Neuronal stem cell (in vitro differentiated cells): ENCODE results near the gene MYCL.

ENCODE experiments used
- DNase-seq: peaks from one replicate; pipeline ENCODE4 v3.0.0-alpha.2; 2013; ENCODE audit warnings: low spot score
- H2AFZ ChIP-seq: one replicate; pipeline ENCODE4 v1.6.1; 2013; ENCODE audit warnings: mild to moderate bottlenecking, low read length, inconsistent platforms
- H2AK5ac ChIP-seq: 2 replicates; pipeline ENCODE4 v1.6.1; 2013; ENCODE audit warnings: low read depth, mild to moderate bottlenecking, inconsistent platforms, low read length, moderate library complexity, mixed read lengths
- H2BK120ac ChIP-seq: 2 replicates; pipeline ENCODE4 v1.6.1; 2013; ENCODE audit warnings: low read depth, mild to moderate bottlenecking, inconsistent platforms, low read length, moderate library complexity, mixed read lengths
- H2BK12ac ChIP-seq: one replicate; pipeline ENCODE4 v1.6.1; 2013; ENCODE audit warnings: low read length, inconsistent platforms
- H2BK15ac ChIP-seq: 2 replicates; pipeline ENCODE4 v1.6.1; 2013; ENCODE audit warnings: mild to moderate bottlenecking, low read length, inconsistent platforms, mixed read lengths
- H2BK5ac ChIP-seq: one replicate; pipeline ENCODE4 v1.6.1; 2013; ENCODE audit warnings: inconsistent platforms, mild to moderate bottlenecking, low read length, moderate library complexity
- H3K14ac ChIP-seq: one replicate; pipeline ENCODE4 v1.6.1; 2013; ENCODE audit warnings: low read length, inconsistent platforms
- H3K18ac ChIP-seq: 2 replicates; pipeline ENCODE4 v1.6.1; 2013; ENCODE audit warnings: low read length, inconsistent platforms
- H3K23ac ChIP-seq: 2 replicates; pipeline ENCODE4 v1.6.1; 2013; ENCODE audit warnings: low read depth, mild to moderate bottlenecking, mixed read lengths, low read length, inconsistent platforms; ENCODE audit not compliant: poor library complexity
- H3K27ac ChIP-seq: replicated peaks from 3 replicates; pipeline ENCODE4 v1.5.1; 2013; ENCODE audit warnings: low read length, inconsistent platforms
- H3K27me3 ChIP-seq, 3 experiments: 2 replicates each; pipeline ENCODE4 v1.6.1; 2013; ENCODE audit warnings: low read length in 3 of 3, mild to moderate bottlenecking in 2 of 3, inconsistent platforms in 1 of 3, low read depth in 1 of 3, mixed read lengths in 1 of 3, moderate library complexity in 1 of 3; ENCODE audit not compliant: control insufficient read depth in 3 of 3, insufficient read depth in 3 of 3
- H3K36me3 ChIP-seq, 2 donors: replicated peaks in 1 of 2; 2 replicates each; pipeline ENCODE4 v1.6.1; 2013; ENCODE audit warnings: low read length in 2 of 2; ENCODE audit not compliant: control insufficient read depth in 2 of 2, insufficient read depth in 2 of 2
- H3K4ac ChIP-seq: 2 replicates; pipeline ENCODE4 v1.6.1; 2013; ENCODE audit warnings: inconsistent platforms, mild to moderate bottlenecking, low read length, moderate library complexity
- H3K4me1 ChIP-seq, 2 donors: 1 replicate in 1 of 2; 2 replicates in 1 of 2; pipeline ENCODE4 v1.6.1; 2013; ENCODE audit warnings: low read length in 2 of 2, low read depth in 1 of 2; ENCODE audit not compliant: control insufficient read depth in 2 of 2, insufficient read depth in 1 of 2
- H3K4me2 ChIP-seq: one replicate; pipeline ENCODE4 v1.6.1; 2013; ENCODE audit warnings: mild to moderate bottlenecking, low read length, inconsistent platforms; ENCODE audit not compliant: insufficient read depth, poor library complexity, severe bottlenecking
- H3K4me3 ChIP-seq, 2 donors: 2 replicates each; pipeline ENCODE4 v1.5.1; 2013; ENCODE audit warnings: low read length in 2 of 2, mild to moderate bottlenecking in 2 of 2, inconsistent platforms in 1 of 2, moderate library complexity in 1 of 2
- H3K79me1 ChIP-seq: one replicate; pipeline ENCODE4 v1.6.1; 2013; ENCODE audit warnings: low read depth, mild to moderate bottlenecking, inconsistent platforms, low read length, moderate library complexity
- H3K9ac ChIP-seq: one replicate; pipeline ENCODE4 v1.6.1; 2013; ENCODE audit warnings: mild to moderate bottlenecking, low read depth, low read length, inconsistent platforms; ENCODE audit not compliant: poor library complexity
- H3K9me3 ChIP-seq, 2 donors: replicated peaks in 1 of 2; 2 replicates each; pipeline versions ENCODE3 to v1.6.1; 2013; ENCODE audit warnings: low read length in 2 of 2, mild to moderate bottlenecking in 2 of 2, inconsistent platforms in 1 of 2, low read depth in 1 of 2, mixed read lengths in 1 of 2, moderate library complexity in 1 of 2; ENCODE audit not compliant: control insufficient read depth in 2 of 2, insufficient read depth in 1 of 2
- H4K8ac ChIP-seq: one replicate; pipeline ENCODE4 v1.6.1; 2013; ENCODE audit warnings: low read depth, mild to moderate bottlenecking, inconsistent platforms, low read length, moderate library complexity
- H4K91ac ChIP-seq: one replicate; pipeline ENCODE4 v1.6.1; 2013; ENCODE audit warnings: low read length, low read depth, mild to moderate bottlenecking, inconsistent platforms; ENCODE audit not compliant: poor library complexity
- WGBS, 2 donors: extraction: QIAGEN DNeasy Blood & Tissue Kit; methylation state at CpG; one replicate each; pipeline ENCODE4 v1.1.7; 2013; ENCODE audit warnings: missing lambda C conversion rate in 2 of 2, mixed read lengths in 1 of 2; ENCODE audit not compliant: insufficient read length in 2 of 2, insufficient replicate concordance in 1 of 2; ENCODE audit errors: extremely low coverage in 2 of 2; 5-methylcytosine and 5-hydroxymethylcytosine counted together

The MYCL gene

DNA sequence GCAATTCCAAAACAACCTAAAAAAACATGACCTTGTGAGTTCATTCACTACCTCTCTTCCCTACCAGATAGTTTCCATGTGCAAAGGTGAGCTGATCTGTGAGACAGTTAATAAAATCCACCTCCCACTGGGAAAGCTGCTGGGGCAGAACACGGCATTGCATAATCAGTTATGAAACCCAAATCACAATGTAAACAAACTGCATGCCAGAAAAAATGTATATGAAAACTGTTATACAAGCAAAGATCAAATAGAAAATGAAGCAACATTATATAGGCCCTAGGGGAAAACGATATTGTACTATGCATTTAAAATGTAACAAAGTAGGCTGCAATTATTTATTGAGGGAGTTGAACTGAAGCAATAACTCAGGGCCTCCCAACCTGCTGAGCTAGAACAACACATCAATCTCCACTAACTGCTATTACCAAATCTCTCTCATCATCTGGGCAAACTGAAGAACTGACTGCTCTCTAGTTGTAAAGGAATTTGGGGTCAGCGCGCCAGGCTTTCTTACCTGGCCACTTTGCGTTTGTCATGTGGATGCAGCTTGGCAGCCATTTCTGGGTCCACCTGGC lies 49.4 kb downstream of the MYCL start:
- no CpG with 5 or more reads among the region's 5 CpGs for WGBS, 2 donors

GRCh38 chr1:39850606-39851216 lies 51.0 kb downstream of the MYCL start:
- DNase-seq = no peak
- no peak overlapping the region for H2AFZ ChIP-seq
- no peak overlapping the region for H3K4ac ChIP-seq
- no peak overlapping the region for H4K91ac ChIP-seq
- H4K8ac ChIP-seq = no peak overlapping the region
- no peak overlapping the region for H3K23ac ChIP-seq
- no peak overlapping the region for H3K18ac ChIP-seq
- no peak overlapping the region for H3K4me3 ChIP-seq
- H2BK5ac ChIP-seq = no peak overlapping the region
- no peaks in the 10 kb centered on the region for H3K4me1 ChIP-seq
- H3K27me3 ChIP-seq = no peaks in the 10 kb centered on the region
- H3K4me2 ChIP-seq = no peak overlapping the region
- no peaks in the 10 kb centered on the region for H3K79me1 ChIP-seq
- no CpG with 5 or more reads among the region's 3 CpGs for WGBS, 2 donors
- H2BK12ac ChIP-seq = no peak overlapping the region
- H2BK15ac ChIP-seq = no peak overlapping the region
- no peak overlapping the region for H2AK5ac ChIP-seq
- no peak overlapping the region for H3K14ac ChIP-seq
- H2BK120ac ChIP-seq = no peak overlapping the region
- H3K9me3 ChIP-seq = no peaks in the 10 kb centered on the region
- H3K36me3 ChIP-seq = peaks cover 12 to 96% of the 10 kb centered on the region in 2 donors
- no peak overlapping the region for H3K9ac ChIP-seq
- H3K27ac ChIP-seq = no peak overlapping the region

More for the DNA sequence above, 49.4 kb downstream of the MYCL start:
- Histone ChIP-seq H3K9ac (no peak overlapping the region), H3K14ac (no peak overlapping the region), H4K91ac (no peak overlapping the region), H3K4me3 (no peak overlapping the region), H2BK120ac (no peak overlapping the region), H2AFZ (no peak overlapping the region), H2BK5ac (no peak overlapping the region), H3K4me2 (no peak overlapping the region), H3K18ac (no peak overlapping the region), H2BK12ac (no peak overlapping the region), H3K27ac (no peak overlapping the region), H3K4me1 (no peaks in the 10 kb centered on the region), H3K23ac (no peak overlapping the region), H3K4ac (no peak overlapping the region), H3K27me3 (no peaks in the 10 kb centered on the region), H4K8ac (no peak overlapping the region), H2BK15ac (no peak overlapping the region), H3K36me3 (peaks cover 17 to 96% of the 10 kb centered on the region in 2 donors), H3K79me1 (peaks cover 4% of the 10 kb centered on the region), H3K9me3 (peaks cover 0 to 2% of the 10 kb centered on the region in 2 donors), H2AK5ac (no peak overlapping the region)
- DNase-seq = no peak

DNA sequence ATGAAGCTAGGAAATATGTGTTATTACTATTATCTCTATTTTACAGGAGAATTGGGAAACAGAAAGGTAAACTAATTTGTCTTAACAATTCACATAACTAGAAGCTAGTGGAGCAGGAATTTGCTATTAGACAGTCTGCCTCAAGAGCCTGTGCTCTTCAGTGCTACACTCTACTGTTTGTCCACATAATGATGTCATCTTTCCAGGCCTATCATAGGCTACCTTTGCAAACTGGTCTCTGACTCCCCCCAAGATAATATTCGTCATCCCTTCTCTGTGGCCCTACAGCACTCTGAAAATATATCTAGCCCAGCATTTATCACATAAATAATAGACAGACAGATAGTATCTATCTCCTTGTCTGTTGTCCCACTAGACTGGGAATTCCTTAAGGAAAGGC lies 52.5 kb downstream of the MYCL start:
- Histone ChIP-seq H3K36me3 (peaks cover 20 to 96% of the 10 kb centered on the region in 2 donors), H3K9ac (no peak overlapping the region), H3K79me1 (no peaks in the 10 kb centered on the region), H2BK12ac (no peak overlapping the region), H3K14ac (no peak overlapping the region), H3K4me3 (no peak overlapping the region), H3K9me3 (no peaks in the 10 kb centered on the region), H2BK120ac (no peak overlapping the region), H3K27ac (no peak overlapping the region), H4K8ac (no peak overlapping the region), H3K23ac (no peak overlapping the region), H3K4me2 (no peak overlapping the region), H2AK5ac (no peak overlapping the region), H3K4ac (no peak overlapping the region), H2BK5ac (no peak overlapping the region), H4K91ac (no peak overlapping the region), H3K4me1 (no peaks in the 10 kb centered on the region), H2BK15ac (no peak overlapping the region), H3K18ac (no peak overlapping the region), H3K27me3 (no peaks in the 10 kb centered on the region), H2AFZ (no peak overlapping the region)
- no peak for DNase-seq
- WGBS, 2 donors = no CpG with 5 or more reads among the region's 1 CpG

- no peak overlapping the region for H2BK120ac ChIP-seq
- H3K36me3 ChIP-seq = peaks cover 23 to 98% of the 10 kb centered on the region in 2 donors
- no CpG with 5 or more reads among the region's 6 CpGs for WGBS, 2 donors
These were observed 53.8 kb downstream of the MYCL start for GRCh38 chr1:39847940-39848339.

More at GRCh38 chr1:39847940-39848339, 53.8 kb downstream of the MYCL start:
- Histone ChIP-seq H2BK5ac (no peak overlapping the region), H3K4me2 (no peak overlapping the region), H2BK15ac (no peak overlapping the region), H3K27ac (no peak overlapping the region), H3K18ac (no peak overlapping the region), H3K9ac (no peak overlapping the region), H2BK12ac (no peak overlapping the region), H3K23ac (no peak overlapping the region), H2AFZ (no peak overlapping the region), H3K4me3 (no peak overlapping the region), H3K4me1 (peaks cover 0 to 1% of the 10 kb centered on the region in 2 donors), H3K79me1 (no peaks in the 10 kb centered on the region), H3K4ac (no peak overlapping the region), H3K14ac (no peak overlapping the region), H3K9me3 (no peaks in the 10 kb centered on the region), H4K8ac (no peak overlapping the region), H4K91ac (no peak overlapping the region), H3K27me3 (no peaks in the 10 kb centered on the region), H2AK5ac (no peak overlapping the region)
- no peak for DNase-seq
